ENCODE results near the gene CTH.

DNA sequence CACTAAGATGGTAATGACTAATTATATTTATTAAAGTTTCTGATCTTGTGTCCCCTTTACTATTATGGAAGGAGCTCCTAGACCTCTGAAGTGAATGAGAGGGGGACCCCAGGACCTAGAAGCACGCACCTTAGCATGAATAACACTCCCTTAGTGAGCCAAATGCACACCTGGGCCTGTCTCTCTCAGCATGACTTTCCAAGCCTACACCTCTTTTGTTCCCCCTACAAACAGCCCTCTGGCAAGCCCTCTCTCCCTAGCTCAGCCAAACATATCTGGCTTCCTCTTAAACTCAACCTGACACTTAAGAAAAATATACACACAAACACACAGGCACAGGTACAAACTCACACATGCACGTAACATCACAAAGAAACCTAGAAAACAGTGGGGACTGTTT, 7.3 kb upstream of the CTH start:
- TF ChIP-seq CTCF (IDR thresholded peaks at IDR 0.05) = no peak
- no peak for TF ChIP-seq POLR2A (IDR thresholded peaks at IDR 0.05)

Measured in right lobe of liver (tissue), 4 donors.